Measurements from ENCODE around the gene SYT3. TPM values are rescaled to one million over a fixed set of nuclear protein-coding genes. Genes with fewer than 3 reads are reported as not detected.

SYT3 gene
- total and polyA plus RNA-seq, 3 donors from 2014 or later = 2.5 to 5.5 (median 3.3) TPM

DNA sequence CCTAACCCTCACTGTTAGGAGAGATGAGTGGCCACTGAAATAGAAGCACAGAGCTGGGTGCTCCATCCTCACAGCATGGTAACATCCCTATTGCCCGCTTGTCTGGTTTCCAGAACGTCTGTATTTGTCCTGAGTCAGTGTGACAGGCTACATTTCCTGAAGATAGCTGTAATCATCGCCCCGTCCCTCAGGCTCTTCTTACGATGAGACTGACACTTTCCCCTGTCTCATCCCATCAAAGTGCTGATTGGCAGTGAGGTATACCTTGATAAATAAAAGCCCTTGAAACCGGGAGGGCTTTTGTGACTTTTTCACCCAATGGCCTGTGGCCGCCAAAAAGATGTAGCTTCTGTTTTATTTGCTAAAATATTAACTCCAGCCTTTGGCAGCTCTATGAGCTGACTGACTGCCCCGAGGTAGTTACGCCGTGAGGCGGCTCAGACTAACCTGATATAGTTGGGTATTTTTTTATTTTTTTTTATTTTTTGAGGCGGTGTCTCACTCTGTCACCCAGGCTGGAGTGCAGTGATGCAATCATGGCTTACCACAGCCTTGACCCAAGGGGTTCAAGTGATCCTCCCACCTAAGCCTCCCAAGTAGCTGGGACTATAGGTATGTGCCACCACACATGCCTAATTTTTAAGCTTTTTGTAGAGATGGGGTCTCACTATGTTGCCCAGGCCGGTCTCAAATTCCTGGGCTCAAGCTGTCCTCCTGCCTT is 65.8 kb downstream of the SYT3 start:
- Histone ChIP-seq H3K4me1 (no peaks in the 10 kb centered on the region), H3K27ac (no peak overlapping the region), H3K9me3 (no peaks in the 10 kb centered on the region), H3K27me3 (no peaks in the 10 kb centered on the region), H3K4me3 (no peak overlapping the region), H3K36me3 (ENCODE audit: low read depth, missing control alignments) (no peaks in the 10 kb centered on the region)
- no peak for DNase-seq
- no peak for TF ChIP-seq POLR2A (IDR thresholded peaks at IDR 0.05)
- TF ChIP-seq, protein P1, sequence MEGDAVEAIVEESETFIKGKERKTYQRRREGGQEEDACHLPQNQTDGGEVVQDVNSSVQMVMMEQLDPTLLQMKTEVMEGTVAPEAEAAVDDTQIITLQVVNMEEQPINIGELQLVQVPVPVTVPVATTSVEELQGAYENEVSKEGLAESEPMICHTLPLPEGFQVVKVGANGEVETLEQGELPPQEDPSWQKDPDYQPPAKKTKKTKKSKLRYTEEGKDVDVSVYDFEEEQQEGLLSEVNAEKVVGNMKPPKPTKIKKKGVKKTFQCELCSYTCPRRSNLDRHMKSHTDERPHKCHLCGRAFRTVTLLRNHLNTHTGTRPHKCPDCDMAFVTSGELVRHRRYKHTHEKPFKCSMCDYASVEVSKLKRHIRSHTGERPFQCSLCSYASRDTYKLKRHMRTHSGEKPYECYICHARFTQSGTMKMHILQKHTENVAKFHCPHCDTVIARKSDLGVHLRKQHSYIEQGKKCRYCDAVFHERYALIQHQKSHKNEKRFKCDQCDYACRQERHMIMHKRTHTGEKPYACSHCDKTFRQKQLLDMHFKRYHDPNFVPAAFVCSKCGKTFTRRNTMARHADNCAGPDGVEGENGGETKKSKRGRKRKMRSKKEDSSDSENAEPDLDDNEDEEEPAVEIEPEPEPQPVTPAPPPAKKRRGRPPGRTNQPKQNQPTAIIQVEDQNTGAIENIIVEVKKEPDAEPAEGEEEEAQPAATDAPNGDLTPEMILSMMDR (IDR thresholded peaks at IDR 0.05) = no peak
- intact Hi-C loops (cut with DNase I; ENCODE audit: low total_unique reads) = no loop called here
- 80 to 83% methylated on average over 12 to 13 of the region's 13 CpGs for WGBS, 2 donors

Other genes starting within 250 kb of the SYT3 start
- gene SPIB, start 220.9 kb downstream of the SYT3 start, total RNA-seq = 1 to 10 TPM in 1 of 2 donors, under 1 TPM in 1; 0.24 to 1.1 TPM
- gene SPIB, start 220.9 kb downstream of the SYT3 start, polyA plus RNA-seq (ENCODE audit: insufficient read depth, low read depth, low replicate concordance) = 1.6 TPM
- under 1 TPM; 0.31 to 0.63 TPM for gene MYBPC2, start 207.0 kb downstream of the SYT3 start, total RNA-seq
- gene MYBPC2, start 207.0 kb downstream of the SYT3 start, polyA plus RNA-seq (ENCODE audit: insufficient read depth, low read depth, low replicate concordance) = 3.2 TPM
- gene EMC10, start 163.4 kb downstream of the SYT3 start, total RNA-seq = 100 to 1,000 TPM; 203 to 311 TPM
- 162 TPM for gene EMC10, start 163.4 kb downstream of the SYT3 start, polyA plus RNA-seq (ENCODE audit: insufficient read depth, low read depth, low replicate concordance)
- gene GARIN5A, start 163.0 kb downstream of the SYT3 start, total RNA-seq = 100 to 1,000 TPM in 1 of 2 donors, 10 to 100 TPM in 1; 60.0 to 120 TPM
- 126 TPM for gene GARIN5A, start 163.0 kb downstream of the SYT3 start, polyA plus RNA-seq (ENCODE audit: insufficient read depth, low read depth, low replicate concordance)
- gene JOSD2, start 128.7 kb downstream of the SYT3 start, total RNA-seq = 10 to 100 TPM; 26.1 to 37.7 TPM
- gene JOSD2, start 128.7 kb downstream of the SYT3 start, polyA plus RNA-seq (ENCODE audit: insufficient read depth, low read depth, low replicate concordance) = 21.6 TPM
- not detected for gene ASPDH, start 126.0 kb downstream of the SYT3 start, total RNA-seq
- 0.90 TPM for gene ASPDH, start 126.0 kb downstream of the SYT3 start, polyA plus RNA-seq (ENCODE audit: insufficient read depth, low read depth, low replicate concordance)
- gene LRRC4B, start 71.4 kb downstream of the SYT3 start, total RNA-seq = 10 to 100 TPM in 1 of 2 donors, 1 to 10 TPM in 1; 5.7 to 10.1 TPM
- 2.8 TPM for gene LRRC4B, start 71.4 kb downstream of the SYT3 start, polyA plus RNA-seq (ENCODE audit: insufficient read depth, low read depth, low replicate concordance)
- 10 to 100 TPM in 1 of 2 donors, 1 to 10 TPM in 1; 5.4 to 10.2 TPM for gene C19orf81, start 9.6 kb upstream of the SYT3 start, total RNA-seq
- gene C19orf81, start 9.6 kb upstream of the SYT3 start, polyA plus RNA-seq (ENCODE audit: insufficient read depth, low read depth, low replicate concordance) = 11.7 TPM
- 1 to 10 TPM; 4.5 to 5.4 TPM for gene SHANK1, start 79.9 kb upstream of the SYT3 start, total RNA-seq
- gene SHANK1, start 79.9 kb upstream of the SYT3 start, polyA plus RNA-seq (ENCODE audit: insufficient read depth, low read depth, low replicate concordance) = 4.1 TPM
- 10 to 100 TPM; 14.3 to 20.6 TPM for gene CLEC11A, start 83.5 kb upstream of the SYT3 start, total RNA-seq
- gene CLEC11A, start 83.5 kb upstream of the SYT3 start, polyA plus RNA-seq (ENCODE audit: insufficient read depth, low read depth, low replicate concordance) = 16.9 TPM
- gene GPR32, start 130.6 kb upstream of the SYT3 start, total RNA-seq = not detected
- gene GPR32, start 130.6 kb upstream of the SYT3 start, polyA plus RNA-seq (ENCODE audit: insufficient read depth, low read depth, low replicate concordance) = not detected
- 1 to 10 TPM in 1 of 2 donors, under 1 TPM in 1; 0.43 to 1.9 TPM for gene ACP4, start 150.5 kb upstream of the SYT3 start, total RNA-seq
- 4.0 TPM for gene ACP4, start 150.5 kb upstream of the SYT3 start, polyA plus RNA-seq (ENCODE audit: insufficient read depth, low read depth, low replicate concordance)
- 1 to 10 TPM in 1 of 2 donors, under 1 TPM in 1; 0.43 to 1.2 TPM for gene KLK1, start 183.9 kb upstream of the SYT3 start, total RNA-seq
- 2.7 TPM for gene KLK1, start 183.9 kb upstream of the SYT3 start, polyA plus RNA-seq (ENCODE audit: insufficient read depth, low read depth, low replicate concordance)
- gene KLK15, start 193.7 kb upstream of the SYT3 start, total RNA-seq = 1 to 10 TPM; 5.5 to 9.0 TPM
- 7.4 TPM for gene KLK15, start 193.7 kb upstream of the SYT3 start, polyA plus RNA-seq (ENCODE audit: insufficient read depth, low read depth, low replicate concordance)
- under 1 TPM; 0.63 to 0.81 TPM for gene KLK3, start 215.0 kb upstream of the SYT3 start, total RNA-seq
- 1.3 TPM for gene KLK3, start 215.0 kb upstream of the SYT3 start, polyA plus RNA-seq (ENCODE audit: insufficient read depth, low read depth, low replicate concordance)
- 10 to 100 TPM; 19.3 to 38.3 TPM for gene KLK2, start 233.6 kb upstream of the SYT3 start, total RNA-seq
- 30.7 TPM for gene KLK2, start 233.6 kb upstream of the SYT3 start, polyA plus RNA-seq (ENCODE audit: insufficient read depth, low read depth, low replicate concordance)